Activated CD4-positive, alpha-beta T cell treated with anti-CD3 and anti-CD28 coated beads, Interleukin-2, amount 10 ng/mL, durations not matched to agents 7 days and 5 days (primary cell): Measurements from ENCODE around the gene ZFAND3. TPM values are rescaled to one million over a fixed set of nuclear protein-coding genes. Genes with fewer than 3 reads are reported as not detected.

Experiments used
- CTCF ChIA-PET: fragments of 350-600 bp; sonication (Branson Sonifier 250); formaldehyde crosslinking; loops from one replicate; lab custom pipeline; 2021; ENCODE audit warnings: antibody characterized with exemption; lab: Charles Lee
- POLR2A ChIA-PET: fragments of 350-600 bp; sonication (Branson Sonifier 250); formaldehyde crosslinking; loops from one replicate; lab custom pipeline; 2021; ENCODE audit warnings: antibody characterized with exemption; lab: Charles Lee
- DNase-seq: peaks from one replicate; pipeline ENCODE4 v3.0.0-alpha.2; 2020
- H3K27ac Mint-ChIP-seq: one replicate; pipeline ENCODE4 v1.8.0; 2021; ENCODE audit warnings: mild to moderate bottlenecking, moderate library complexity, mixed read lengths
- H3K27me3 Mint-ChIP-seq: one replicate; pipeline ENCODE4 v1.8.0; 2021; ENCODE audit warnings: mixed read lengths
- H3K36me3 Mint-ChIP-seq: one replicate; pipeline ENCODE4 v1.8.0; 2021; ENCODE audit warnings: low read depth, mixed read lengths
- H3K4me1 Mint-ChIP-seq: one replicate; pipeline ENCODE4 v1.8.0; 2021; ENCODE audit warnings: mixed read lengths
- H3K4me3 Mint-ChIP-seq: one replicate; pipeline ENCODE4 v1.8.0; 2021; ENCODE audit warnings: mild to moderate bottlenecking, moderate library complexity, mixed read lengths
- H3K9me3 Mint-ChIP-seq: one replicate; pipeline ENCODE4 v1.8.0; 2021; ENCODE audit warnings: mixed read lengths
- total RNA-seq, 2 experiments: library from RNA; stranded (reverse); gene quantifications; one replicate each; pipeline ENCODE4 v1.2.3, GENCODE V29; 2021

ZFAND3 gene
- total RNA-seq, 2 experiments from 2014 or later = 27.4 to 34.7 TPM

- POLR2A ChIA-PET = no interaction called here
- no peaks in the 10 kb centered on the region for H3K4me1 Mint-ChIP-seq
- H3K27me3 Mint-ChIP-seq = no peaks in the 10 kb centered on the region
- DNase-seq = no peak
- no peak overlapping the region for H3K4me3 Mint-ChIP-seq
- H3K36me3 Mint-ChIP-seq = no peaks in the 10 kb centered on the region
- H3K9me3 Mint-ChIP-seq = no peaks in the 10 kb centered on the region
- CTCF ChIA-PET = no interaction called here
- H3K27ac Mint-ChIP-seq = no peak overlapping the region
Observed at GRCh38 chr6:38185244-38185643, 365.7 kb downstream of the ZFAND3 start.

GRCh38 chr6:38185752-38186151 is 366.2 kb downstream of the ZFAND3 start:
- no peaks in the 10 kb centered on the region for H3K9me3 Mint-ChIP-seq
- H3K4me3 Mint-ChIP-seq = no peak overlapping the region
- no peak for DNase-seq
- no peaks in the 10 kb centered on the region for H3K36me3 Mint-ChIP-seq
- H3K27me3 Mint-ChIP-seq = no peaks in the 10 kb centered on the region
- ChIA-PET CTCF (no interaction called here), POLR2A (no interaction called here)
- H3K27ac Mint-ChIP-seq = no peak overlapping the region
- no peaks in the 10 kb centered on the region for H3K4me1 Mint-ChIP-seq

- CTCF ChIA-PET = no interaction called here
- no peaks in the 10 kb centered on the region for H3K4me1 Mint-ChIP-seq
- no peaks in the 10 kb centered on the region for H3K36me3 Mint-ChIP-seq
- H3K4me3 Mint-ChIP-seq = no peak overlapping the region
- POLR2A ChIA-PET = no interaction called here
- no peaks in the 10 kb centered on the region for H3K9me3 Mint-ChIP-seq
- H3K27ac Mint-ChIP-seq = no peak overlapping the region
- no peaks in the 10 kb centered on the region for H3K27me3 Mint-ChIP-seq
- no peak for DNase-seq
Observed at GRCh38 chr6:38187325-38187724, 367.8 kb downstream of the ZFAND3 start.

- no peaks in the 10 kb centered on the region for H3K4me1 Mint-ChIP-seq
- CTCF ChIA-PET = no interaction called here
- no peaks in the 10 kb centered on the region for H3K27me3 Mint-ChIP-seq
- H3K36me3 Mint-ChIP-seq = no peaks in the 10 kb centered on the region
- no peaks in the 10 kb centered on the region for H3K9me3 Mint-ChIP-seq
- no peak for DNase-seq
- POLR2A ChIA-PET = no interaction called here
- H3K4me3 Mint-ChIP-seq = no peak overlapping the region
- no peak overlapping the region for H3K27ac Mint-ChIP-seq
Observed at GRCh38 chr6:38187811-38188590, 368.5 kb downstream of the ZFAND3 start.

- Mint-ChIP-seq H3K4me1 (no peaks in the 10 kb centered on the region), H3K9me3 (no peaks in the 10 kb centered on the region), H3K4me3 (no peak overlapping the region), H3K36me3 (no peaks in the 10 kb centered on the region), H3K27me3 (no peaks in the 10 kb centered on the region), H3K27ac (no peak overlapping the region)
- CTCF ChIA-PET = no interaction called here
- no peak for DNase-seq
- POLR2A ChIA-PET = no interaction called here
Observed at GRCh38 chr6:38188677-38189335, 369.3 kb downstream of the ZFAND3 start.

- Mint-ChIP-seq H3K9me3 (no peaks in the 10 kb centered on the region), H3K4me3 (no peak overlapping the region)
Observed at GRCh38 chr6:38191418-38191817, 371.9 kb downstream of the ZFAND3 start.

GRCh38 chr6:38192011-38192410 is 372.5 kb downstream of the ZFAND3 start:
- CTCF ChIA-PET = no interaction called here
- H3K9me3 Mint-ChIP-seq = no peaks in the 10 kb centered on the region
- H3K27me3 Mint-ChIP-seq = no peaks in the 10 kb centered on the region
- POLR2A ChIA-PET = no interaction called here
- H3K4me1 Mint-ChIP-seq = no peaks in the 10 kb centered on the region
- H3K27ac Mint-ChIP-seq = no peak overlapping the region
- no peak overlapping the region for H3K4me3 Mint-ChIP-seq
- H3K36me3 Mint-ChIP-seq = no peaks in the 10 kb centered on the region
- DNase-seq = no peak

More at GRCh38 chr6:38191418-38191817, 371.9 kb downstream of the ZFAND3 start:
- no peak for DNase-seq
- H3K27me3 Mint-ChIP-seq = no peaks in the 10 kb centered on the region
- H3K36me3 Mint-ChIP-seq = no peaks in the 10 kb centered on the region
- H3K27ac Mint-ChIP-seq = no peak overlapping the region
- CTCF ChIA-PET = no interaction called here
- no peaks in the 10 kb centered on the region for H3K4me1 Mint-ChIP-seq
- POLR2A ChIA-PET = no interaction called here

GRCh38 chr6:38192487-38192886 is 373.0 kb downstream of the ZFAND3 start:
- no peaks in the 10 kb centered on the region for H3K4me1 Mint-ChIP-seq
- H3K27ac Mint-ChIP-seq = no peak overlapping the region
- no peak overlapping the region for H3K4me3 Mint-ChIP-seq
- no peak for DNase-seq
- H3K27me3 Mint-ChIP-seq = no peaks in the 10 kb centered on the region
- CTCF ChIA-PET = no interaction called here
- POLR2A ChIA-PET = no interaction called here
- H3K36me3 Mint-ChIP-seq = no peaks in the 10 kb centered on the region
- H3K9me3 Mint-ChIP-seq = no peaks in the 10 kb centered on the region

- H3K36me3 Mint-ChIP-seq = no peaks in the 10 kb centered on the region
- H3K9me3 Mint-ChIP-seq = no peaks in the 10 kb centered on the region
- ChIA-PET CTCF (no interaction called here), POLR2A (no interaction called here)
- H3K4me1 Mint-ChIP-seq = no peaks in the 10 kb centered on the region
- H3K27ac Mint-ChIP-seq = no peak overlapping the region
- H3K4me3 Mint-ChIP-seq = no peak overlapping the region
- H3K27me3 Mint-ChIP-seq = no peaks in the 10 kb centered on the region
- no peak for DNase-seq
Observed at GRCh38 chr6:38193051-38193450, 373.5 kb downstream of the ZFAND3 start.

GRCh38 chr6:38193481-38194281 is 374.2 kb downstream of the ZFAND3 start:
- Mint-ChIP-seq H3K36me3 (no peaks in the 10 kb centered on the region), H3K27me3 (no peaks in the 10 kb centered on the region), H3K9me3 (no peaks in the 10 kb centered on the region), H3K27ac (no peak overlapping the region), H3K4me3 (no peak overlapping the region), H3K4me1 (no peaks in the 10 kb centered on the region)
- CTCF ChIA-PET = no interaction called here
- no peak for DNase-seq
- POLR2A ChIA-PET = no interaction called here

GRCh38 chr6:38194282-38194572 is 374.7 kb downstream of the ZFAND3 start:
- Mint-ChIP-seq H3K4me1 (no peaks in the 10 kb centered on the region), H3K27ac (no peak overlapping the region), H3K27me3 (no peaks in the 10 kb centered on the region), H3K9me3 (no peaks in the 10 kb centered on the region), H3K36me3 (no peaks in the 10 kb centered on the region), H3K4me3 (no peak overlapping the region)
- ChIA-PET POLR2A (no interaction called here), CTCF (no interaction called here)
- no peak for DNase-seq

GRCh38 chr6:38194589-38194988 is 375.1 kb downstream of the ZFAND3 start:
- Mint-ChIP-seq H3K4me1 (no peaks in the 10 kb centered on the region), H3K9me3 (no peaks in the 10 kb centered on the region), H3K36me3 (no peaks in the 10 kb centered on the region), H3K27ac (no peak overlapping the region), H3K4me3 (no peak overlapping the region), H3K27me3 (no peaks in the 10 kb centered on the region)
- POLR2A ChIA-PET = no interaction called here
- CTCF ChIA-PET = no interaction called here
- no peak for DNase-seq

- Mint-ChIP-seq H3K9me3 (no peaks in the 10 kb centered on the region), H3K36me3 (no peaks in the 10 kb centered on the region), H3K4me1 (no peaks in the 10 kb centered on the region), H3K4me3 (no peak overlapping the region), H3K27ac (no peak overlapping the region), H3K27me3 (no peaks in the 10 kb centered on the region)
- POLR2A ChIA-PET = no interaction called here
- no peak for DNase-seq
- CTCF ChIA-PET = no interaction called here
Observed at GRCh38 chr6:38195113-38195635, 375.6 kb downstream of the ZFAND3 start.
